Brain microvascular endothelial cell (primary cell): ENCODE measurements around the gene RPRML.

ENCODE experiments used
- DNase-seq: peaks from one replicate; pipeline ENCODE4 v3.0.0-alpha.2; 2020
- H3K27ac ChIP-seq: fragments of 250-450 bp; sonication (Bioruptor Pico); 2 replicates; pipeline ENCODE4 v1.5.1; 2020; ENCODE audit warnings: mild to moderate bottlenecking, moderate library complexity
- H3K27me3 ChIP-seq: fragments of 250-450 bp; sonication (Bioruptor Pico); replicated peaks from 2 replicates; pipeline ENCODE4 v1.5.1; 2020; ENCODE audit warnings: mild to moderate bottlenecking
- H3K36me3 ChIP-seq: fragments of 250-450 bp; sonication (Bioruptor Pico); replicated peaks from 2 replicates; pipeline ENCODE4 v1.5.1; 2020; ENCODE audit warnings: mild to moderate bottlenecking
- H3K4me3 ChIP-seq: 2 replicates; pipeline ENCODE4 v1.5.1; 2011; ENCODE audit warnings: low read depth, mild to moderate bottlenecking, control low read depth, low read length, moderate library complexity
- in situ Hi-C: cut with HindIII; loops from 2 replicates; pipeline ENCODE4 v1.10.0; 2017; ENCODE audit warnings: low sequenced_read_pairs, low pct_ligation_motif_present
- TF ChIP-seq, protein P1 (sequence below): IDR thresholded peaks from 2 replicates; pipeline ENCODE4 v1.5.1; 2011; ENCODE audit warnings: low read depth, mild to moderate bottlenecking, moderate library complexity, low read length, control low read depth, inconsistent platforms; ENCODE audit errors: missing control alignments

Gene RPRML

DNA sequence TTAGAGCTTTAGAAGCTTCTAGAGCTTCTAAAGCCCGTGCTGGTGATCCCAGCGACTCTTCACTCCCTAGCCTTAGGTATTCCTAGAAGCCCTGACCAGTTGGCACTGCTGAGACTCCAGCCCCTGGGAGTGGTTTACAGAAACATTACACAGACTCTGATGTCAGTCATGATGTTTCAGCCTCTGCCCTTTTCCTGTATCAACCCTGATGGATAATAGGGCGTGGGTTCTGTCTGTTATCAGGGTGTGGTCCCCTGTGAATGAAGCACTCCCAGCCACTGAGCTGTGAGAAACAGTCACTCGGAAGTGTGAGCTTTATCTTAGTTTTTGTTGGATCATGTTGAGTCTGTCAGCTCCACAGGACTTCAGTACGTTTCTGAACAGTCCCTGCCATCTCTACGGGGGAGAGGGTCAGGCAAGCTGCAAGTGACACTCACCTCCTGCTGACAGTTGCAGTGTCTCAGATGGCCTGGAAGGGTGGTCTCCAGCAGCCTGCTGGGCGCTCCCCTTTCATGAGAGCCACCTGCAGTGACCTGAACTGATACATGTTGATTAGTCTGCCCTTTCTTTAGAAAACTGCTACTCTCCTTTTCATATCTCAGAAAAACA lies 43.3 kb downstream of the RPRML start:
- TF ChIP-seq, protein P1, sequence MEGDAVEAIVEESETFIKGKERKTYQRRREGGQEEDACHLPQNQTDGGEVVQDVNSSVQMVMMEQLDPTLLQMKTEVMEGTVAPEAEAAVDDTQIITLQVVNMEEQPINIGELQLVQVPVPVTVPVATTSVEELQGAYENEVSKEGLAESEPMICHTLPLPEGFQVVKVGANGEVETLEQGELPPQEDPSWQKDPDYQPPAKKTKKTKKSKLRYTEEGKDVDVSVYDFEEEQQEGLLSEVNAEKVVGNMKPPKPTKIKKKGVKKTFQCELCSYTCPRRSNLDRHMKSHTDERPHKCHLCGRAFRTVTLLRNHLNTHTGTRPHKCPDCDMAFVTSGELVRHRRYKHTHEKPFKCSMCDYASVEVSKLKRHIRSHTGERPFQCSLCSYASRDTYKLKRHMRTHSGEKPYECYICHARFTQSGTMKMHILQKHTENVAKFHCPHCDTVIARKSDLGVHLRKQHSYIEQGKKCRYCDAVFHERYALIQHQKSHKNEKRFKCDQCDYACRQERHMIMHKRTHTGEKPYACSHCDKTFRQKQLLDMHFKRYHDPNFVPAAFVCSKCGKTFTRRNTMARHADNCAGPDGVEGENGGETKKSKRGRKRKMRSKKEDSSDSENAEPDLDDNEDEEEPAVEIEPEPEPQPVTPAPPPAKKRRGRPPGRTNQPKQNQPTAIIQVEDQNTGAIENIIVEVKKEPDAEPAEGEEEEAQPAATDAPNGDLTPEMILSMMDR = no peak
- in situ Hi-C loops = no loop called here
- peaks cover 81% of the 10 kb centered on the region for H3K36me3 ChIP-seq
- H3K27ac ChIP-seq = peak overlapping the region; percentile 40
- H3K27me3 ChIP-seq = no peaks in the 10 kb centered on the region
- H3K4me3 ChIP-seq = no peak overlapping the region
- DNase-seq = peak; percentile 28

DNA sequence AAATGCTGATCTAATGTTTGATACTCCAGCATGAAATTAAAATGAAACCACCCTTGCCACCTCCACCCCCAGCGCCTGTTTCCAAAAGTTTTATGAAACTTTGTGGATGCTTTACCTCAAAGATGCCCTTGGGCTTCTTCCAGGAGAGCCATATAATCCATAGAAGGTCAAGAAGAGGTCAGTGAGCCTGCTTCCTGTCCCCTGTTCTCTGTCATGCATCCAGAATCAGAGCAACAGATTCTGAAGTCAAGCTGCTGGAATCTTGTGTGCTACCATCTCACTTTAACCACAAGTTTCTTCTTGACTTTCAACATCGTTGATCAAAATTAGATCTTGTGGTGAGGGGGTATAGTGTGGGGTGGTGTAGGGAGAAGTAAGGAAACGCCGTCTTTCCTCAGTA lies 47.5 kb downstream of the RPRML start:
- TF ChIP-seq, protein P1 = no peak
- no peak overlapping the region for H3K27ac ChIP-seq
- H3K27me3 ChIP-seq = no peaks in the 10 kb centered on the region
- no peak overlapping the region for H3K4me3 ChIP-seq
- DNase-seq = no peak
- in situ Hi-C loops = no loop called here
- H3K36me3 ChIP-seq = peaks cover 55% of the 10 kb centered on the region

DNA sequence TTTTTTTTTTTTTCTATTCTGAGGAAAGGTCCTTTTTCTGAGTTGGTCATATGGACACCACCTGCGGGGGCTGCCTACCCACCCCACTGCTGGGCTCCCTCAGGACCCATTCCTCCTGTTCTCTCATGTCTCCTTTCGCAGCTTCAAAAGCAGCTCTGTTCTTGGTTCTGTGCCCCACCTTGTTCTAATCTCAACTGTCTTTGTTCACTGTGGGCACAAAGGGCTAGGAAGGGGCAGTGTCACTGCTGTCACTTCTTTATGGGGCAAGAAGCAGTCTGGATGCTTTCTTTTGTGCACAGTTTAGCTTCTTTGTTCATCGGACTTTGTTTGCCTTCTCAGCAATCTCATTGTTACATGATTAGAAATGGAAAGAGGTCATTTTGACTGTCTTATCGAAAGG lies 49.0 kb downstream of the RPRML start:
- DNase-seq = no peak
- H3K4me3 ChIP-seq = no peak overlapping the region
- H3K27ac ChIP-seq = no peak overlapping the region
- no peaks in the 10 kb centered on the region for H3K27me3 ChIP-seq
- peaks cover 39% of the 10 kb centered on the region for H3K36me3 ChIP-seq
- in situ Hi-C loops = no loop called here
- TF ChIP-seq, protein P1 = no peak

DNA sequence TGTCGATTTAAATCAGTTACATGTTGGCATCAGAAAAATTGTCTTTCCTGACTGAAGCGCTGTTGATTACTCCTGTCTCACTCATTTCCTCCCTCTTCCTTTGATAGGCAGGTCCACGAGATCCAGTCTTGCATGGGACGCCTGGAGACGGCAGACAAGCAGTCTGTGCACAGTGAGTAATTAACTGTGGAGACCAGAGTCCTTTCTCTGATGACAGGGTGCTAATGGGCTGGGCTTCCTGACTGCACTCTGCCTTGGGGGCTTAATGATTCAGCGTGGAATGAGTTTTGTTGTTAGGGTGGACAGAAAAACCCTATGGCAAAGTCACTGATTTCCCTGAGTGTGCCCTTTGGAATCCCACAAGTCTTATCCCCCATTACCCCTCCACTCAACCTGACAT lies 49.6 kb downstream of the RPRML start:
- Histone ChIP-seq H3K27me3 (no peaks in the 10 kb centered on the region), H3K27ac (peak overlapping the region; percentile 1), H3K4me3 (no peak overlapping the region), H3K36me3 (peaks cover 33% of the 10 kb centered on the region)
- in situ Hi-C loops = no loop called here
- TF ChIP-seq, protein P1 = no peak
- DNase-seq = peak; percentile 36

DNA sequence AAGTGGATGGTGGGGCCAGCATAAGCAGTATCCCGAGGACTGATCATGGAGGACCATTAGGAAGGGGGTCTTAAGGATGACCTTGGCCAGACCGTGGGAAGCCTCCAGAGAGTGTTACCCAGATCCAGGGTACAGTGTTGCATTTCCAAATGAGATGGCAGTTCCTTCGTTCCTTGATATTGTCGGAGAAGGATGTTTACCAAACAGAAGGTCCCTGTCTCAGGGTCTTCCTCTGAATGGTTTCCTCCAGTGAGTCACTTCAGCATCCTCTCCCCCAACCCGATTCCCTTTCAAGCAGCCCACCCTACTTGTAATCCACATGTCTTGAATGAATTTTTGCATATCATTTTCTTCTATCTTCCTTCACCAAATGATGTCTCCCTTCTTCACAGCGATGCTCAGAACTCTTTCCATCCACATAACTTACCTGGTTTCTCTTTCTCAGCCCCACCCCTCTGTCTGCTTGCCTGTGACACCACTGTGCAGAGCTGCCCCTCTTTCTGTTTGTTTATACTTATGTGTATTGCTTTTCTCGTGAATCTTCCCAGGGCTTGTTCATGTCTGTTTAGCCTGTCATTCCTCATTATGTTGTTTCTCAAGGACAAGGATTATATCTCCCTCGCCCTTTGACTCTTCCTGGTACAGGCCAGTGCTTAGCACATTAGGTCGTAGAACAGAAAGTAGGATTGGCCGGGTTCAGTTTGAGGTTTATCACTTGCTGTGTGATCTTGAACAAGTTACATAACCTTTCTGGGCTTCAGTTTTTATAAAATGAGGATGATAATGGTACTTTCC lies 50.4 kb downstream of the RPRML start:
- Histone ChIP-seq H3K27me3 (no peaks in the 10 kb centered on the region), H3K27ac (no peak overlapping the region), H3K36me3 (peaks cover 27% of the 10 kb centered on the region), H3K4me3 (no peak overlapping the region)
- in situ Hi-C loops = no loop called here
- no peak for DNase-seq
- TF ChIP-seq, protein P1 = no peak
